Breast epithelium (tissue), 3 donors: ENCODE measurements around the gene BRICD5.

Source experiments
- CTCF ChIP-seq, 3 donors: fragments of 450-650 bp; IDR thresholded peaks; one replicate each; pipeline ENCODE4 v1.5.1; 2016 to 2017; ENCODE audit warnings: antibody characterized with exemption in 3 of 3, mild to moderate bottlenecking in 3 of 3, moderate library complexity in 3 of 3
- POLR2AphosphoS5 ChIP-seq, 3 donors: sonication (generic); formaldehyde crosslinking; IDR thresholded peaks; one replicate each; pipeline ENCODE4 v1.6.1; 2017; ENCODE audit warnings: antibody characterized with exemption in 3 of 3

- no peak for TF ChIP-seq POLR2AphosphoS5 (IDR thresholded peaks at IDR 0.05)
- TF ChIP-seq CTCF (IDR thresholded peaks at IDR 0.05) = no peak
Observed at GRCh38 chr16:2208772-2209171, 1.9 kb downstream of the BRICD5 start.
